GM12801 (cell line): ENCODE measurements around the gene RBFOX2.

Experiments
- TF ChIP-seq, protein P1 (sequence below): IDR thresholded peaks from one replicate; pipeline ENCODE4 v1.5.1; 2011; ENCODE audit warnings: control low read depth; ENCODE audit not compliant: insufficient read length; ENCODE audit errors: extremely low read depth

Gene RBFOX2

GRCh38 chr22:35732116-35732515 lies 296.5 kb downstream of the RBFOX2 start:
- TF ChIP-seq, protein P1, sequence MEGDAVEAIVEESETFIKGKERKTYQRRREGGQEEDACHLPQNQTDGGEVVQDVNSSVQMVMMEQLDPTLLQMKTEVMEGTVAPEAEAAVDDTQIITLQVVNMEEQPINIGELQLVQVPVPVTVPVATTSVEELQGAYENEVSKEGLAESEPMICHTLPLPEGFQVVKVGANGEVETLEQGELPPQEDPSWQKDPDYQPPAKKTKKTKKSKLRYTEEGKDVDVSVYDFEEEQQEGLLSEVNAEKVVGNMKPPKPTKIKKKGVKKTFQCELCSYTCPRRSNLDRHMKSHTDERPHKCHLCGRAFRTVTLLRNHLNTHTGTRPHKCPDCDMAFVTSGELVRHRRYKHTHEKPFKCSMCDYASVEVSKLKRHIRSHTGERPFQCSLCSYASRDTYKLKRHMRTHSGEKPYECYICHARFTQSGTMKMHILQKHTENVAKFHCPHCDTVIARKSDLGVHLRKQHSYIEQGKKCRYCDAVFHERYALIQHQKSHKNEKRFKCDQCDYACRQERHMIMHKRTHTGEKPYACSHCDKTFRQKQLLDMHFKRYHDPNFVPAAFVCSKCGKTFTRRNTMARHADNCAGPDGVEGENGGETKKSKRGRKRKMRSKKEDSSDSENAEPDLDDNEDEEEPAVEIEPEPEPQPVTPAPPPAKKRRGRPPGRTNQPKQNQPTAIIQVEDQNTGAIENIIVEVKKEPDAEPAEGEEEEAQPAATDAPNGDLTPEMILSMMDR: no peak

- TF ChIP-seq, protein P1: no peak
Observed at GRCh38 chr22:35731321-35731720, 297.3 kb downstream of the RBFOX2 start.

DNA sequence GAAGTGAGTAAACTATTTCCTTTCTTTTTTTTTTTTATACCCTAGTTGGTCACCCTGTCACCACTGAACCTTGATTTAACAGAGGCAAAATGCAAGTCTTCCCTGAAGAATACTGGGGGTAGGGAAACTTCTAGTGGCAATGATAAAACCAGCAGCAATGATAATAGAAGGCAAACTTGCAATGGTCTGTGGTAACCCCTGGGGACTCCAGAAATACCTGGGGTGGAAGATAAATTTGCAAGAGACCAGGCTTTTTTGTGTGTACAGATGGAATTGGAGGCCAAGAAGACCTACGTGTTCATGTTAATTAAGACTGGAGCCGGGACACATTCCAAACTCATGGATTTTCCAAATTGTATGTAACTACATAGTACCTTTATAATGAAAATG lies 299.3 kb downstream of the RBFOX2 start:
- TF ChIP-seq, protein P1: no peak

GRCh38 chr22:35728639-35729308 lies 299.9 kb downstream of the RBFOX2 start:
- TF ChIP-seq, protein P1: no peak

DNA sequence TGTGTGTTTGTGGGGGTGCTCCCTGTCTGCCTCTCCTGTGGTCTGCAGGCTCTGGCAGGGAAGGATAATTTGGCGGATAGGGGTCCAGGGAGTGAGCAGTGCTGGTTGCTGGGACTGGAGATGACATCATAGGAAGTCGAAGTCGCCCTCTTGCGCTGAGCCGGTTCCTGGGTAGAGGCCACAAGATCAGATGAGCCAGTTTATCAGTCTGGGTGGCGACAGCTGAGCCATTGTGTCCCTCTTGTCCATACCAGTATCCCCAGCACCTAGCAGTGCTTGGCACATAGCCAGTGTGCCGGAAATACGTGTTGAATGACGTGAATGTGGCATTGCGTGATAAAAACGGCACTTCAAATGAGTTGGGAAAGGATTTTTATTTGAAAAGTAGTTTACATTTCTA lies 301.2 kb downstream of the RBFOX2 start:
- TF ChIP-seq, protein P1: no peak

DNA sequence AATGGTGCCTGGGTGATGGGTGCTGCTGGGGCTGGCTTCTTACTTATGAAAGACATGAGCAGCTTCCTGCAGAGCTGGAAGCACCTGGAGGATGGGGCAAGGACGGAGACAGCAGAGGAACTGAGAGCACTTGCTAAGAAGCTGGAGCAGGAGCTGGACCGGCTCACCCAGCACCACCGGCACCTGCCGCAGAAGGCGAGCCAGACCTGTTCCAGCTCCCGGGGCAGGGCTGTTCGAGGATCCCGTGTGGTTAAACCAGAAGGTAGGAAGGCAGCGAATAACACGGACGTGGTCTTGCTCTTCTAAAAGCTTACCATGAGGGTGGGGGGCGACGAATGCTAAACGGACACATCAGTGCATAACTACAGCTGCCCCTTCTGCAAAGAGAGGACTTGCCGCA lies 301.7 kb downstream of the RBFOX2 start:
- TF ChIP-seq, protein P1: no peak

GRCh38 chr22:35726398-35726797 lies 302.2 kb downstream of the RBFOX2 start:
- TF ChIP-seq, protein P1: no peak

DNA sequence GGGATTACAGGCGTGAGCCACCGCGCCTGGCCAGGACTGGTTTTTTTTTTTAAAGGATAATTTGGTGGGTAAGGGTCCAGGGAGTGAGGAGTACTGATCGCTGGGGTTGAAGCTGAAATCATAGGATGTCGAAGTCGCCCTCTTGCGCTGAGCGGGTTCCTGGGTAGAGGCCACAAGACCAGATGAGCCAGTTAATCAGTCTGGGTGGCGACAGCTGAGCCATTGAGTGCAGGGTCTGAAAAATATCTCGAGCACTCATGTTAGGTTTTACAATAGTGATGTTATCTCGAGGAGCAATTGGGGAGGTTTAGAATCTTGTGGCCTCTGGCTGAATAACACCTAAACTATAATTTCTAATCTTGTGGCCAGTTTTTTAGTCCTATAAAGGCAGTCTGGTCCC lies 303.1 kb downstream of the RBFOX2 start:
- TF ChIP-seq, protein P1: no peak
